GM18907 (cell line): ENCODE measurements around the gene PDE11A.
"Not testable (repeated sequence)": the region's sequence is repeated elsewhere in the genome, so short reads cannot be mapped to it uniquely, and the experiment has no call there.

ENCODE experiments used
- ATAC-seq: cut with Tn5 transposase; IDR thresholded peaks from one replicate; pipeline ENCODE4 v1.9.1; 2021; ENCODE audit warnings: mild to moderate bottlenecking, moderate library complexity; ENCODE audit not compliant: unreplicated experiment

PDE11A gene

GRCh38 chr2:178075006-178075326 lies 2.4 kb upstream of the PDE11A start:
- no peak for ATAC-seq

GRCh38 chr2:178074123-178075005 lies 1.8 kb upstream of the PDE11A start:
- no peak for ATAC-seq

GRCh38 chr2:178072000-178072382 lies 586 bp downstream of the PDE11A start:
- ATAC-seq = no peak

- no peak for ATAC-seq
These were observed 1.8 kb downstream of the PDE11A start for GRCh38 chr2:178070824-178071223.

GRCh38 chr2:178069551-178069950 lies 3.0 kb downstream of the PDE11A start:
- ATAC-seq = no peak

GRCh38 chr2:178068823-178069454 lies 3.6 kb downstream of the PDE11A start:
- no peak for ATAC-seq

GRCh38 chr2:178066890-178067669 lies 5.5 kb downstream of the PDE11A start:
- ATAC-seq = no peak

- no peak for ATAC-seq
These were observed 6.3 kb downstream of the PDE11A start for GRCh38 chr2:178066324-178066723.

GRCh38 chr2:178059681-178060080 lies 12.9 kb downstream of the PDE11A start:
- ATAC-seq = no peak

- no peak for ATAC-seq
These were observed 13.5 kb downstream of the PDE11A start for GRCh38 chr2:178059111-178059510.

- ATAC-seq = no peak
These were observed 15.3 kb downstream of the PDE11A start for GRCh38 chr2:178057179-178057680.

GRCh38 chr2:178056345-178056744 lies 16.2 kb downstream of the PDE11A start:
- ATAC-seq = no peak

GRCh38 chr2:178051257-178051656 lies 21.3 kb downstream of the PDE11A start:
- not testable (repeated sequence) for ATAC-seq

GRCh38 chr2:178047391-178047790 lies 25.2 kb downstream of the PDE11A start:
- ATAC-seq = no peak

- ATAC-seq = no peak
These were observed 27.7 kb downstream of the PDE11A start for GRCh38 chr2:178044836-178045235.

GRCh38 chr2:178043266-178043665 lies 29.3 kb downstream of the PDE11A start:
- no peak for ATAC-seq

- not testable (repeated sequence) for ATAC-seq
These were observed 39.0 kb downstream of the PDE11A start for GRCh38 chr2:178033583-178033982.

GRCh38 chr2:178029342-178029741 lies 43.2 kb downstream of the PDE11A start:
- ATAC-seq = no peak

- ATAC-seq = no peak
These were observed 46.9 kb downstream of the PDE11A start for GRCh38 chr2:178025551-178026185.

- ATAC-seq = no peak
These were observed 54.4 kb downstream of the PDE11A start for GRCh38 chr2:178018141-178018540.

GRCh38 chr2:178016612-178017011 lies 56.0 kb downstream of the PDE11A start:
- ATAC-seq = no peak
